Cardiac fibroblast (primary cell): ENCODE results near the gene ELP2.

Source experiments
- DNase-seq, 2 donors: peaks; one replicate each; pipeline versions ENCODE4 v3.0.0 to v3.0.0-alpha.2; 2010; ENCODE audit warnings: low read depth in 2 of 2
- H3K4me3 ChIP-seq, 2 donors: replicated peaks in 1 of 2; 1 replicate in 1 of 2; 2 replicates in 1 of 2; pipeline ENCODE4 v1.5.1; 2011; ENCODE audit warnings: low read depth in 2 of 2, low read length in 2 of 2, mild to moderate bottlenecking in 2 of 2, moderate library complexity in 1 of 2
- TF ChIP-seq, protein P1 (sequence below): IDR thresholded peaks from one replicate; pipeline ENCODE4 v1.5.1; 2011; ENCODE audit warnings: low read depth, mild to moderate bottlenecking, low read length, inconsistent platforms

The ELP2 gene

GRCh38 chr18:36094431-36094830 lies 35.3 kb upstream of the ELP2 start:
- TF ChIP-seq, protein P1, sequence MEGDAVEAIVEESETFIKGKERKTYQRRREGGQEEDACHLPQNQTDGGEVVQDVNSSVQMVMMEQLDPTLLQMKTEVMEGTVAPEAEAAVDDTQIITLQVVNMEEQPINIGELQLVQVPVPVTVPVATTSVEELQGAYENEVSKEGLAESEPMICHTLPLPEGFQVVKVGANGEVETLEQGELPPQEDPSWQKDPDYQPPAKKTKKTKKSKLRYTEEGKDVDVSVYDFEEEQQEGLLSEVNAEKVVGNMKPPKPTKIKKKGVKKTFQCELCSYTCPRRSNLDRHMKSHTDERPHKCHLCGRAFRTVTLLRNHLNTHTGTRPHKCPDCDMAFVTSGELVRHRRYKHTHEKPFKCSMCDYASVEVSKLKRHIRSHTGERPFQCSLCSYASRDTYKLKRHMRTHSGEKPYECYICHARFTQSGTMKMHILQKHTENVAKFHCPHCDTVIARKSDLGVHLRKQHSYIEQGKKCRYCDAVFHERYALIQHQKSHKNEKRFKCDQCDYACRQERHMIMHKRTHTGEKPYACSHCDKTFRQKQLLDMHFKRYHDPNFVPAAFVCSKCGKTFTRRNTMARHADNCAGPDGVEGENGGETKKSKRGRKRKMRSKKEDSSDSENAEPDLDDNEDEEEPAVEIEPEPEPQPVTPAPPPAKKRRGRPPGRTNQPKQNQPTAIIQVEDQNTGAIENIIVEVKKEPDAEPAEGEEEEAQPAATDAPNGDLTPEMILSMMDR = no peak
- H3K4me3 ChIP-seq = no peak overlapping the region
- DNase-seq = no peak

- DNase-seq = peak; percentile 84 to 87
- no peak overlapping the region for H3K4me3 ChIP-seq
- TF ChIP-seq, protein P1 = peak; percentile 43
Observed at GRCh38 chr18:36095936-36096519, 33.7 kb upstream of the ELP2 start.

GRCh38 chr18:36096955-36097354 lies 32.7 kb upstream of the ELP2 start:
- DNase-seq = no peak
- TF ChIP-seq, protein P1 = no peak
- no peak overlapping the region for H3K4me3 ChIP-seq

- DNase-seq = peak in 1 of 2 donors; percentile 4
- H3K4me3 ChIP-seq = no peak overlapping the region
- TF ChIP-seq, protein P1 = no peak
Observed at GRCh38 chr18:36099311-36099710, 30.4 kb upstream of the ELP2 start.

- TF ChIP-seq, protein P1 = no peak
Observed at GRCh38 chr18:36101943-36102342, 27.8 kb upstream of the ELP2 start.

DNA sequence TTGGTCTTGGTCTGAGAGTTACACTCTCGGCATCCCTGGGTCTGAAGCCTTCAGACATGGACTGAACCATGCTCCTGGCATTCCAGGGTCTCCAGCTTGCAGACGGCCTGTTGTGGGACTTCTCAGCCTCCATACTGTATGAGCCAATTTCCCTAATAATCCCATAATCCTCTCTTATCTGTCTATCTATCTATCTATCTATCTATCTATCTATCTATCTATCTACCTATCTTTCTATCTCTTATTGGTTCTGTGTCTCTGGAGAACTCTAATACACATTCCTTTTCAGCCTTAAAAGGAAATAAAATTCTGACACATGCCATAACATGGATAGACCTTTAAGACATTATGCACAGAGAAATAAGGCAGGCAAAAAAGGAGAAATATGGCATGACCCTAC lies 24.9 kb upstream of the ELP2 start:
- no peak for DNase-seq
- TF ChIP-seq, protein P1 = no peak
- no peak overlapping the region for H3K4me3 ChIP-seq

More at GRCh38 chr18:36101943-36102342, 27.8 kb upstream of the ELP2 start:
- H3K4me3 ChIP-seq = no peak overlapping the region
- no peak for DNase-seq

DNA sequence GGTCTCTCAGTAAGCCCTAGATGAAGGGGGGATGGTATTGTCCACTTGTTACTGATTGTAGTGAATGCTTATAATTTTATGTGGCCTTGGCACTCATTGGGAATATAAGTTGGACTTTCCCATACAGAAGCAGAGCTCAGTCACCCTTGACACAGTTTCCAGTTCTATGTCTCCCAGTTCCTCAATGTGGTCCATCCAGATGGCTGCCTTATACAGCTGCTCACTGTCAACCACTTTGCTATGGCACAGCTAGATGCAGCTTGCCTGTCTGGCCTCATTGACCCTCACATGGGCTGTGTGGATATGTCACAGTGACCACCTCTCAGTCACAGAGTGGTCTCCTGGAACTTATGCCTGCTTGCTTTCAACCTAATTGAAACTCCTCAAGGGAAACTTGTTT lies 22.2 kb upstream of the ELP2 start:
- TF ChIP-seq, protein P1 = no peak
- no peak for DNase-seq

More for the DNA sequence above, 22.2 kb upstream of the ELP2 start:
- no peak overlapping the region for H3K4me3 ChIP-seq
